Skeletal muscle tissue (tissue), 4 donors: Measurements from ENCODE around the gene TCAP. TPM values are rescaled to one million over a fixed set of nuclear protein-coding genes. Genes with fewer than 3 reads are reported as not detected.

ENCODE experiments used
- H3K27ac ChIP-seq: one replicate; pipeline ENCODE4 v1.7.0; 2013; ENCODE audit warnings: mild to moderate bottlenecking, low read depth, low read length, inconsistent platforms
- H3K27me3 ChIP-seq, 3 donors: one replicate each; pipeline ENCODE4 v1.7.0; 2013; ENCODE audit warnings: low read length in 3 of 3; ENCODE audit not compliant: control insufficient read depth in 3 of 3, insufficient read depth in 3 of 3
- H3K36me3 ChIP-seq, 3 donors: one replicate each; pipeline ENCODE4 v1.7.0; 2013; ENCODE audit warnings: low read length in 3 of 3; ENCODE audit not compliant: control insufficient read depth in 3 of 3, insufficient read depth in 3 of 3
- H3K4me1 ChIP-seq, 3 donors: one replicate each; pipeline ENCODE4 v1.7.0; 2013; ENCODE audit warnings: low read length in 3 of 3, mild to moderate bottlenecking in 3 of 3; ENCODE audit not compliant: control insufficient read depth in 3 of 3, insufficient read depth in 3 of 3
- H3K4me3 ChIP-seq, 3 donors: one replicate each; pipeline ENCODE4 v1.7.0; 2013; ENCODE audit warnings: low read length in 3 of 3
- H3K9ac ChIP-seq, 3 donors: one replicate each; pipeline ENCODE4 v1.7.0; 2013; ENCODE audit warnings: low read length in 3 of 3, mild to moderate bottlenecking in 3 of 3, moderate library complexity in 2 of 3, low read depth in 1 of 3
- H3K9me3 ChIP-seq, 3 donors: one replicate each; pipeline ENCODE4 v1.7.0; 2013; ENCODE audit warnings: low read length in 3 of 3; ENCODE audit not compliant: control insufficient read depth in 3 of 3
- total RNA-seq: library from RNA; depleted of rRNA; stranded (reverse); fragments of >200 nt; gene quantifications from one replicate; pipeline ENCODE4 v1.2.3, GENCODE V29; 2014
- donor health status: Osteomylitis.

The TCAP gene
- total RNA-seq, 1 donor from 2014 or later = 78.8 TPM

- no peak overlapping the region for H3K27ac ChIP-seq
- no peaks in the 10 kb centered on the region for H3K9me3 ChIP-seq
- H3K4me3 ChIP-seq = no peak overlapping the region
- peaks cover 6 to 26% (median 15%) of the 10 kb centered on the region in 3 donors for H3K4me1 ChIP-seq
- H3K36me3 ChIP-seq = peaks cover 0 to 2% (median 0%) of the 10 kb centered on the region in 3 donors
- H3K9ac ChIP-seq = no peak overlapping the region
- no peaks in the 10 kb centered on the region for H3K27me3 ChIP-seq
Observed at GRCh38 chr17:39648616-39649366, 16.4 kb upstream of the TCAP start.

GRCh38 chr17:39650121-39650579, 15.0 kb upstream of the TCAP start:
- Histone ChIP-seq H3K27me3 (no peaks in the 10 kb centered on the region), H3K27ac (no peak overlapping the region), H3K9me3 (no peaks in the 10 kb centered on the region), H3K4me1 (peaks cover 11 to 31% (median 16%) of the 10 kb centered on the region in 3 donors), H3K36me3 (peaks cover 0 to 2% (median 0%) of the 10 kb centered on the region in 3 donors), H3K4me3 (no peak overlapping the region), H3K9ac (no peak overlapping the region)

GRCh38 chr17:39651923-39652586, 13.1 kb upstream of the TCAP start:
- Histone ChIP-seq H3K27ac (no peak overlapping the region), H3K9ac (peak overlapping the region in 1 of 3 donors; percentile 40), H3K4me3 (no peak overlapping the region), H3K9me3 (no peaks in the 10 kb centered on the region), H3K36me3 (peaks cover 0 to 2% (median 0%) of the 10 kb centered on the region in 3 donors), H3K27me3 (no peaks in the 10 kb centered on the region), H3K4me1 (peaks cover 11 to 33% (median 23%) of the 10 kb centered on the region in 3 donors)

DNA sequence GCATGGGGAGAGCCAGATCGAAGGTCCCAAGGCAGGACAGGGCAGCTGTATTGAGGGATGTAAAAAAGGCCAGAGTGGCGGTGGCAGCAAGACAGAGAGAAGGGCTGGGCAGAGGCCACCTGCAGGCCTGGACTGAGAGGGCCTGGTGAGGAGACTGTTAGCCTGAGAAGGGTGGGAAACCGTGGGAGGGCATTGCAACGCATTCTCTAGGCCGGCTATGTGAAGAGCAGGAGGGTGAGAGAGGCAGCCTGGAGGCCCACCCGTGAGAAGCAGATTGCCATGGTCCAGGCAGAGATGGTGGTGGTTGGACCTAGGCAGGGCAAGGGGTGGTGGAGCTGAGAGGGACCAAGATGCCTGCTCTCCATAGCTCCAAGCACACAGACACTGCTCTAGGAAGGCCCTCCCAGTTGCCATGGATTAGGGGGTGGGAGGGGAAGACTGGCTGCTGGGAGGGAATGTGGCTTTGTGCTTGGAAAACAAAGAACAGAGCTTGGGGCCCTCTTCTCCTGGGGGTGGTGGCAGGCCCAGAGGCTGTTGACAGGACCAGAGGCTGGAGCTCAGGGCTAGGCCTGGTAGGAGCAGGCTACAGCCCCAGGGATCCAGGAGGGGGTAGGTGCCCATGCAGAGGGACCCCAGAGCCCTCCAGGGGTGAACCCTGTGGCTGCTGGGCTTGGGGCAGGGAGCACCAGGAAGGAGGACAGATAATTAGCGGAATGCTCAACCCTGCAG, 12.4 kb upstream of the TCAP start:
- no peak overlapping the region for H3K4me3 ChIP-seq
- H3K27me3 ChIP-seq = no peaks in the 10 kb centered on the region
- H3K36me3 ChIP-seq = peaks cover 0 to 2% (median 2%) of the 10 kb centered on the region in 3 donors
- no peaks in the 10 kb centered on the region for H3K9me3 ChIP-seq
- H3K4me1 ChIP-seq = peaks cover 14 to 37% (median 25%) of the 10 kb centered on the region in 3 donors
- H3K9ac ChIP-seq = peak overlapping the region in 1 of 3 donors; percentile 40
- no peak overlapping the region for H3K27ac ChIP-seq

DNA sequence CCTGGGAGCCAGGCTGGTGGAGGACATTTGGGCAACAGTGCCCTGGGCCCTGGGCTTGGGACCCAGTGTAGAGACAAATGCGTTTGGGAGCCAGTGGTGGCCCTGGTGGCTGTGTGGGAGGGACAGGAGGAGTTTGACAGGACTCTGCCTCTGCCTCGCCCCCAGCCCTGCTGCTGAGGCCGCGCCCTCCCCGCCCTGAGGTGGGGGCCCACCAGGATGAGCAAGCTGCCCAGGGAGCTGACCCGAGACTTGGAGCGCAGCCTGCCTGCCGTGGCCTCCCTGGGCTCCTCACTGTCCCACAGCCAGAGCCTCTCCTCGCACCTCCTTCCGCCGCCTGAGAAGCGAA, 11.9 kb upstream of the TCAP start:
- H3K4me3 ChIP-seq = no peak overlapping the region
- H3K9me3 ChIP-seq = no peaks in the 10 kb centered on the region
- no peak overlapping the region for H3K9ac ChIP-seq
- no peak overlapping the region for H3K27ac ChIP-seq
- H3K36me3 ChIP-seq = peaks cover 0 to 3% (median 2%) of the 10 kb centered on the region in 3 donors
- peaks cover 15 to 43% (median 30%) of the 10 kb centered on the region in 3 donors for H3K4me1 ChIP-seq
- no peaks in the 10 kb centered on the region for H3K27me3 ChIP-seq

DNA sequence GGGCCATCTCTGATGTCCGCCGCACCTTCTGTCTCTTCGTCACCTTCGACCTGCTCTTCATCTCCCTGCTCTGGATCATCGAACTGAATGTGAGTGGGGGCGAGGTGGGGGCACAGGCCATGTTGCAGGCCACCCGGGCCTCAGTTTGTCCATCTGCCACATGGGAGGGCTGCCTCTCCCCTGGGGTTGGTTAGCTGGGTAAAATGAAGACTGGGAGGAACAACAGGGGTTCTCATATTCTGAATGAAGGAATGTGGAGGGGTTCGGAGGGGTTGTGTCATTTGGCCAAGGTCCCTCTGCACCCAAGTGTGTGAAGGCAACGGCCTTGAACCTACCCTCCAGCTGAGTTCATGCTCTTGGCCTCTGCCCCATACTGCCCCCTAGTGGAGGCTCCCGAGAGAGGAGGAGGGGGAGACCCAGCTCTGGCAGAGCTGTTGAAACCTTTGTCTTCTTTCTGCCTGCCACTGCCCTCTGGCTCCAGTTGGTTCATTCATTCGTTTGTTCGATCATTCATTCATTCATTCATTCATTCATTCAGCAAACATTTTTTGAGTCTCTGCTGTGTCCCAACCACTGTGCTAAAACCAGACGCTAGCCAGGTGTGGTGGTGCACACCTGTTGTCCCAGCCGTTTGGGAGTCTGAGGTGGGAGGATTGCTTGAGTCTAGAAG, 11.4 kb upstream of the TCAP start:
- no peak overlapping the region for H3K27ac ChIP-seq
- peaks cover 15 to 48% (median 35%) of the 10 kb centered on the region in 3 donors for H3K4me1 ChIP-seq
- no peaks in the 10 kb centered on the region for H3K27me3 ChIP-seq
- H3K4me3 ChIP-seq = no peak overlapping the region
- H3K9me3 ChIP-seq = no peaks in the 10 kb centered on the region
- peaks cover 0 to 3% (median 2%) of the 10 kb centered on the region in 3 donors for H3K36me3 ChIP-seq
- peak overlapping the region in 1 of 3 donors; percentile 54 for H3K9ac ChIP-seq

GRCh38 chr17:39655105-39655504, 10.0 kb upstream of the TCAP start:
- no peak overlapping the region for H3K9ac ChIP-seq
- no peaks in the 10 kb centered on the region for H3K27me3 ChIP-seq
- H3K36me3 ChIP-seq = peaks cover 0 to 3% (median 2%) of the 10 kb centered on the region in 3 donors
- H3K9me3 ChIP-seq = no peaks in the 10 kb centered on the region
- no peak overlapping the region for H3K27ac ChIP-seq
- H3K4me1 ChIP-seq = peaks cover 19 to 60% (median 45%) of the 10 kb centered on the region in 3 donors
- H3K4me3 ChIP-seq = no peak overlapping the region

DNA sequence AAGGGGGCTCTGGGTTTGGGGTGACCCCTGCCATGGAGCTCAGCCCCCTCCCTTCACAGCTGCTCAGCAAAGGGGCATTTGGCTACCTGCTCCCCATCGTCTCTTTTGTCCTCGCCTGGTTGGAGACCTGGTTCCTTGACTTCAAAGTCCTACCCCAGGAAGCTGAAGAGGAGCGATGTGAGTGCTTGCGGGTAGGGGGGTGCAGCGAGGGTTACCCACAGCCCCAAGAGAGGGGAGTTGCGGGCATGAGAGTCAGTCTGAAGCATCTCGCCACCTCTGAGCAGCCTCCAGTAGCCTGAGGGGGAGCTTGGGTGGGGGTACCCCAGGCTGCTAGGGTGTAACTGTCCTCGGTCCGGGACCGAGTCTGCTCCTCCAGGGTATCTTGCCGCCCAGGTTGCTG, 6.8 kb upstream of the TCAP start:
- peak overlapping the region; percentile 2 for H3K27ac ChIP-seq
- H3K27me3 ChIP-seq = no peaks in the 10 kb centered on the region
- H3K4me3 ChIP-seq = no peak overlapping the region
- H3K9me3 ChIP-seq = no peaks in the 10 kb centered on the region
- H3K4me1 ChIP-seq = peaks cover 48 to 76% (median 70%) of the 10 kb centered on the region in 3 donors
- peak overlapping the region in 1 of 3 donors; percentile 45 for H3K9ac ChIP-seq
- peaks cover 0 to 8% (median 3%) of the 10 kb centered on the region in 3 donors for H3K36me3 ChIP-seq

GRCh38 chr17:39658760-39659159, 6.4 kb upstream of the TCAP start:
- Histone ChIP-seq H3K27me3 (no peaks in the 10 kb centered on the region), H3K9me3 (no peaks in the 10 kb centered on the region), H3K27ac (no peak overlapping the region), H3K36me3 (peaks cover 0 to 8% (median 3%) of the 10 kb centered on the region in 3 donors), H3K4me1 (peaks cover 48 to 74% (median 69%) of the 10 kb centered on the region in 3 donors), H3K9ac (peak overlapping the region in 1 of 3 donors; percentile 45), H3K4me3 (no peak overlapping the region)
